GM12874 (cell line): Measurements from ENCODE around the gene ARL4D.

Source experiments
- CTCF ChIP-seq: IDR thresholded peaks from 2 replicates; pipeline ENCODE4 v1.5.1; 2011; ENCODE audit warnings: low read depth, mild to moderate bottlenecking, control low read depth, low read length, moderate library complexity; ENCODE audit not compliant: insufficient read depth

ARL4D gene

GRCh38 chr17:43372273-43372911, 26.4 kb upstream of the ARL4D start:
- TF ChIP-seq CTCF: no peak

GRCh38 chr17:43373356-43373755, 25.4 kb upstream of the ARL4D start:
- no peak for TF ChIP-seq CTCF

DNA sequence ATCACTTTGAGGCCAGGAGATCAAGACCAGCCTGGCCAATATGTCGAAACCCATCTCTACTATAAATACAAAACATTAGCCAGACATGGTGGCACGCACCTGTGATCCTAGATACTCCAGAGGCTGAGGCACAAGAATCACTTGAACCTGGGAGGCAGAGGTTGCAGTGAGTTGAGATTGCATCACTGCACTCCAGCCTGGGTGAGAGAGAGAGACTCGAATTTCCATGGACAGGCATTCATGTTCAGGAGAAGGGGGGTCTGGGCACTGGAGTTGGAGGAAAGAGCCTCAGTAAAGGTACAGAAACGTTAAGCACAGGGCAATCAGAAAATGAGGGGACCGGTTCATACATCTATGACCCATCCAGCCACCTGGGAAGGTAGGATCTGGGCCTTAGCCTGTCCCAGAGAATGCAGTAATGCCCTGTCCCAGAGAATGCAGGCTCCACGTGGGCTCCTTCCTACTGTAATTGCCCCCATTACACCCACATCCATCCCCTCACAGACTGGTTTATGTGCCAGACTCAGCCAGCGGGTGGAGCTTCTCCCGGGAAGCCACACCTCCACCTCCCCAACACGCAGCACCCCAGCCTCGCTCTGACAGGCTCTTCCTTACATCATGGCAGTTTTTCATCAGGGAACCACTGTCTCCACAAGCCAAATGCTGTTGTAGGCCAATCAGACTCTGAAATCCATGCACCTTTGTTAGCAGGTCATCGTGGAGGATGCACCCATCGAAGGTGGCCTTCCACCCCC, 21.6 kb upstream of the ARL4D start:
- no peak for TF ChIP-seq CTCF

DNA sequence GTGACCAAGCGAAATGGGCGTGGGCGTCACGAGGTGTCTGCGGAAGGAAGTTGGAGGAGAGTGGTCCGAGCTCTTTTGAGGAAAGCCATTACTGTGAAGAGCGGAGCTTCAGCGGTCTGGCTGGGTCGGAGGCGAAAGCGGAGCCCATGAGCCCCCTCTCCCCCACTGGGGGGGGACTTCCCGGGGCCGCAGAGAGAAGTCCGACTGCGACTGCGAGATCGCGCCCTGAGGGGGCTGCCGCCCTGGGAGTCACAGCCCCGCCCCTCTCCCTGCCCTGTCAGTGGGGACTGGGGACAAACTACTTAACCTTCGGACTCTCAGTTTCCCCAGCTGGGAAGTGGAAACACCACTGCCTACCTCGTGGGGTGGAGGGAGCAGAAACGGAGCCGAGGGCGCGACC, 20.0 kb upstream of the ARL4D start:
- TF ChIP-seq CTCF: no peak

DNA sequence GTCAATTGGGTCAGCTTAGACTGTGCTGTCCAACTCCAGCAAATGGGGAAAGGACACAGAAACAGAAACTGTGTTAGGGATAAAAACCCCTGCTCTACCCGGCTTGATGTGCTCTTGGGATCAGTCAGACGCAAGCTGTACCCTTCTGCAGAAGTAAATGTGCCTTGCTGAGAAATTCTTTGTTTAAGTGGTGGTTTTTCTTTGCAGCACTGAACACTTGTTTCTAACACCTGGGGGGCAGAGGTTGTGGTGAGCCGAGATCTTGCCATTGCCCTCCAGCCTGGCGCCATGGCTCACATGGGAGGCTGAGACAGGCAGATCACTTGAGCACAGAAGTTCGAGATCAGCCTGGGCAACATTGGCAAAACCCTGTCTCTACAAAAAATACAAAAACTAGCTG, 18.5 kb upstream of the ARL4D start:
- no peak for TF ChIP-seq CTCF

DNA sequence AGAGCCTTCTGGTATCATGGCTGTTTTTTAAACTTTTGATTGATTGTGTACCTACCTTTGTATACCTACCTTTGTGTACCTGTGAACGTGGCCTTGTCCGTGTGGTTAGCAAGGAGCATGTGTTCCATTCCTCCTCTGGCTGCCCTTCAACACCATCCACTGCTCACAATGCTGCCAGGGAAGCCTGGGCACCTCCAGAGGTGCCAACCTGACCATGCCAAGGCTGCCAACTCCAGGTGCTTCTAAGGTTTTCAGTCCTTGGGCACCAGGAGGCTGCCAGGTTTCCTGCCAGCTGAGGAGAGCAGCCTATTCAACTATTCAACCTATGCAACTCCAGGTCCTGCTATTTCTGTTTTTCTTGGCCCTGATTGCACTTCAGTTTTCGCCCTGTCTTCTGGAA, 17.6 kb upstream of the ARL4D start:
- no peak for TF ChIP-seq CTCF

DNA sequence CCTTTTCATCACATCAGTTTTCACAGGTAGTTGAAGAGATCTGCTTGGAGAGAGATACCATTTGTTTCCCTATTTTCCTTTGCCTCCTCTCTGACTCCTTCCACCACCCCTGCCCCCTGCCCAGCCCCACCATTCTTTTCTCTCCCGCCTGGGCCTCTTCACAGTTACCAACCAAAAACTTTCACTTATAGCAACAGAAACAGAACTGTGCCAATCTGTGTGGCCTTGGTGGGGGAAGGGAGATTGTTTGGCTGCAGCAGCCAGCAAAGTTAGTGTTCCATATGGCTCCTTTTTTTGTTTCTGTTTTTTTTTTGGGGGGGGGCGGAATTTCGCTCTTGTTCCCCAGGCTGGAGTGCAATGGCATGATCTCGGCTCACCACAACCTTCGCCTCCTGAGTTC, 17.2 kb upstream of the ARL4D start:
- no peak for TF ChIP-seq CTCF
